Esophagus squamous epithelium (tissue), 4 donors: Measurements from ENCODE around the gene ARRB1.

Experiments used
- CTCF ChIP-seq, 6 experiments: fragments of 450-650 bp in 4 of 6; fragments of 200-600 bp in 2 of 6; sonication (generic) in 2 of 6; IDR thresholded peaks; one replicate each; pipeline ENCODE4 v1.5.1; 2016 to 2019; ENCODE audit warnings: antibody characterized with exemption in 6 of 6, mild to moderate bottlenecking in 4 of 6, moderate library complexity in 4 of 6
- POLR2A ChIP-seq, 4 donors: fragments of 450-650 bp; IDR thresholded peaks; one replicate each; pipeline ENCODE4 v1.6.1; 2017; ENCODE audit warnings: antibody characterized with exemption in 4 of 4, mild to moderate bottlenecking in 4 of 4, moderate library complexity in 3 of 4

GRCh38 chr11:75333022-75333806 lies 18.2 kb downstream of the ARRB1 start:
- no peak for TF ChIP-seq POLR2A (IDR thresholded peaks at IDR 0.05)
- TF ChIP-seq CTCF (IDR thresholded peaks at IDR 0.05), result no peak
